Measurements from ENCODE around the gene TENT4B.

TENT4B gene

GRCh38 chr16:50273382-50273690 lies 120.2 kb downstream of the TENT4B start:
- no peak for DNase-seq

- no peak for DNase-seq
Measured at GRCh38 chr16:50273888-50274325, 120.8 kb downstream of the TENT4B start.

GRCh38 chr16:50274326-50275097 lies 121.4 kb downstream of the TENT4B start:
- DNase-seq: no peak

GRCh38 chr16:50275098-50275415 lies 122.0 kb downstream of the TENT4B start:
- no peak for DNase-seq

- DNase-seq: no peak
Measured at GRCh38 chr16:50275428-50276325, 122.6 kb downstream of the TENT4B start.

GRCh38 chr16:50276326-50276640 lies 123.2 kb downstream of the TENT4B start:
- no peak for DNase-seq

- no peak for DNase-seq
Measured at GRCh38 chr16:50276801-50277555, 123.9 kb downstream of the TENT4B start.

GRCh38 chr16:50278251-50278650 lies 125.1 kb downstream of the TENT4B start:
- no peak for DNase-seq

GRCh38 chr16:50279504-50279865 lies 126.4 kb downstream of the TENT4B start:
- DNase-seq: peak; percentile 18

GRCh38 chr16:50280932-50281331 lies 127.8 kb downstream of the TENT4B start:
- no peak for DNase-seq

All from 8988T (cell line).